ENCODE data around the gene MED16. TPM values are rescaled to one million over a fixed set of nuclear protein-coding genes. Genes with fewer than 3 reads are reported as not detected.

MED16 gene
- total and polyA plus RNA-seq, 7 experiments from 2014 or later = 47.5 to 142 (median 67.6) TPM

- H3K27ac Mint-ChIP-seq = peak overlapping the region in 3 of 9 donors; percentile 75 to 86 (median 82)
- H3K36me3 Mint-ChIP-seq = peaks cover 0 to 5% (median 0%) of the 10 kb centered on the region in 5 donors
- intact Hi-C loops (cut with micrococcal nuclease) = no loop called here
- H3K9me3 Mint-ChIP-seq = peaks cover 0 to 8% (median 0%) of the 10 kb centered on the region in 11 donors
- H3K27me3 Mint-ChIP-seq = peaks cover 0 to 4% (median 0%) of the 10 kb centered on the region in 5 donors
- Histone ChIP-seq H3K9me3 (ENCODE audit: control insufficient read depth in 2 of 3, low read length in 3 of 3) (no peaks in the 10 kb centered on the region), H3K4me3 (ENCODE audit: low read length) (no peak overlapping the region), H3K27me3 (ENCODE audit: control insufficient read depth in 2 of 2, insufficient read depth in 2 of 2, low read length in 2 of 2) (no peaks in the 10 kb centered on the region), H3K36me3 (ENCODE audit: control insufficient read depth in 2 of 3, insufficient read depth in 3 of 3, low read length in 3 of 3) (peaks cover 0 to 53% (median 5%) of the 10 kb centered on the region in 3 experiments), H3K4me1 (ENCODE audit: control insufficient read depth in 2 of 2, insufficient read depth in 2 of 2, low read length in 2 of 2) (peaks cover 3 to 5% of the 10 kb centered on the region in 2 donors), H3K27ac (ENCODE audit: low read depth, low read length) (no peak overlapping the region)
- ATAC-seq = no peak
- no peak for DNase-seq
- CTCF ChIA-PET = interaction anchor here (1.5 kb wide), 1 partner anchor 26 kb away, joined by 3 read pairs; no protein-coding TSS in a partner anchor
- H3K4me1 Mint-ChIP-seq = peaks cover 4 to 37% (median 25%) of the 10 kb centered on the region in 7 donors
- peak overlapping the region in 3 of 10 donors; percentile 25 to 96 (median 74) for H3K4me3 Mint-ChIP-seq
- POLR2A ChIA-PET = interaction anchor here (0.9 kb wide), 1 partner anchor 18 kb away, joined by 3 read pairs; no protein-coding TSS in a partner anchor
These were observed 3.2 kb downstream of the MED16 start for GRCh38 chr19:889662-890295.

- peaks cover 0 to 8% (median 0%) of the 10 kb centered on the region in 11 donors for H3K9me3 Mint-ChIP-seq
- peaks cover 0 to 5% (median 0%) of the 10 kb centered on the region in 5 donors for H3K36me3 Mint-ChIP-seq
- peaks cover 4 to 34% (median 22%) of the 10 kb centered on the region in 7 donors for H3K4me1 Mint-ChIP-seq
- peaks cover 0 to 63% (median 5%) of the 10 kb centered on the region in 3 experiments for H3K36me3 ChIP-seq (ENCODE audit: control insufficient read depth in 2 of 3, insufficient read depth in 3 of 3, low read length in 3 of 3)
- H3K9me3 ChIP-seq (ENCODE audit: control insufficient read depth in 2 of 3, low read length in 3 of 3) = no peaks in the 10 kb centered on the region
- H3K27ac ChIP-seq (ENCODE audit: low read depth, low read length) = peak overlapping the region; percentile 12
- peak in 1 of 9 donors; percentile 40 for DNase-seq
- H3K27me3 ChIP-seq (ENCODE audit: control insufficient read depth in 2 of 2, insufficient read depth in 2 of 2, low read length in 2 of 2) = no peaks in the 10 kb centered on the region
- peaks cover 0 to 4% (median 0%) of the 10 kb centered on the region in 5 donors for H3K27me3 Mint-ChIP-seq
- H3K4me3 Mint-ChIP-seq = peak overlapping the region in 6 of 10 donors; percentile 19 to 70 (median 44)
- no peak overlapping the region for H3K4me3 ChIP-seq (ENCODE audit: low read length)
- peak overlapping the region in 5 of 9 donors; percentile 43 to 85 (median 70) for H3K27ac Mint-ChIP-seq
- H3K4me1 ChIP-seq (ENCODE audit: control insufficient read depth in 2 of 2, insufficient read depth in 2 of 2, low read length in 2 of 2) = peaks cover 3 to 5% of the 10 kb centered on the region in 2 donors
- intact Hi-C loops (cut with micrococcal nuclease) = no loop called here
- ChIA-PET POLR2A (no interaction called here), CTCF (interaction anchor here (0.5 kb wide), 1 partner anchor 702 kb away, joined by 3 read pairs; no protein-coding TSS in a partner anchor)
- ATAC-seq = peak; percentile 39
These were observed 4.2 kb downstream of the MED16 start for GRCh38 chr19:888581-889385.

GRCh38 chr19:887599-887998, 5.4 kb downstream of the MED16 start:
- H3K36me3 ChIP-seq (ENCODE audit: control insufficient read depth in 2 of 3, insufficient read depth in 3 of 3, low read length in 3 of 3) = peaks cover 0 to 75% (median 5%) of the 10 kb centered on the region in 3 experiments
- POLR2A ChIA-PET = interaction anchor here (1.5 kb wide), 1 partner anchor 24 kb away, joined by 6 read pairs; no protein-coding TSS in a partner anchor

GRCh38 chr19:887072-887471, 5.9 kb downstream of the MED16 start:
- ChIA-PET POLR2A (interaction anchor here (0.7 to 1.5 kb wide), 2 partner anchors 23 to 1590 kb away, joined by 4 to 6 read pairs; no protein-coding TSS in a partner anchor), CTCF (no interaction called here)
- intact Hi-C loops (cut with micrococcal nuclease) = no loop called here
- DNase-seq (no peak), ATAC-seq (no peak)
- Mint-ChIP-seq H3K27ac (peak overlapping the region in 1 of 9 donors; percentile 75), H3K4me3 (no peak overlapping the region), H3K36me3 (peaks cover 0 to 5% (median 0%) of the 10 kb centered on the region in 5 donors), H3K9me3 (no peaks in the 10 kb centered on the region), H3K4me1 (peaks cover 3 to 23% (median 15%) of the 10 kb centered on the region in 7 donors), H3K27me3 (no peaks in the 10 kb centered on the region)
- no peaks in the 10 kb centered on the region for H3K27me3 ChIP-seq (ENCODE audit: control insufficient read depth in 2 of 2, insufficient read depth in 2 of 2, low read length in 2 of 2)
- H3K27ac ChIP-seq (ENCODE audit: low read depth, low read length) = no peak overlapping the region
- H3K4me3 ChIP-seq (ENCODE audit: low read length) = no peak overlapping the region
- H3K36me3 ChIP-seq (ENCODE audit: control insufficient read depth in 2 of 3, insufficient read depth in 3 of 3, low read length in 3 of 3) = peaks cover 0 to 81% (median 5%) of the 10 kb centered on the region in 3 experiments
- peaks cover under 1 to 2% of the 10 kb centered on the region in 2 donors for H3K4me1 ChIP-seq (ENCODE audit: control insufficient read depth in 2 of 2, insufficient read depth in 2 of 2, low read length in 2 of 2)
- H3K9me3 ChIP-seq (ENCODE audit: control insufficient read depth in 2 of 3, low read length in 3 of 3) = no peaks in the 10 kb centered on the region

More at GRCh38 chr19:887599-887998, 5.4 kb downstream of the MED16 start:
- CTCF ChIA-PET = interaction anchor here (0.6 kb wide), 1 partner anchor 59 kb away, joined by 4 read pairs; no protein-coding TSS in a partner anchor
- Histone ChIP-seq H3K27ac (ENCODE audit: low read depth, low read length) (no peak overlapping the region), H3K27me3 (ENCODE audit: control insufficient read depth in 2 of 2, insufficient read depth in 2 of 2, low read length in 2 of 2) (no peaks in the 10 kb centered on the region), H3K4me1 (ENCODE audit: control insufficient read depth in 2 of 2, insufficient read depth in 2 of 2, low read length in 2 of 2) (peaks cover 3 to 5% of the 10 kb centered on the region in 2 donors), H3K9me3 (ENCODE audit: control insufficient read depth in 2 of 3, low read length in 3 of 3) (no peaks in the 10 kb centered on the region), H3K4me3 (ENCODE audit: low read length) (no peak overlapping the region)
- no peak for DNase-seq
- Mint-ChIP-seq H3K36me3 (peaks cover 0 to 5% (median 0%) of the 10 kb centered on the region in 5 donors), H3K4me1 (peaks cover 3 to 25% (median 15%) of the 10 kb centered on the region in 7 donors), H3K27me3 (no peaks in the 10 kb centered on the region), H3K9me3 (no peaks in the 10 kb centered on the region), H3K27ac (peak overlapping the region in 3 of 9 donors; percentile 49 to 75 (median 53)), H3K4me3 (no peak overlapping the region)
- intact Hi-C loops (cut with micrococcal nuclease) = no loop called here
- ATAC-seq = no peak

GRCh38 chr19:885536-886224, 7.3 kb downstream of the MED16 start:
- H3K27me3 Mint-ChIP-seq = no peaks in the 10 kb centered on the region
- Histone ChIP-seq H3K27ac (ENCODE audit: low read depth, low read length) (no peak overlapping the region), H3K27me3 (ENCODE audit: control insufficient read depth in 2 of 2, insufficient read depth in 2 of 2, low read length in 2 of 2) (no peaks in the 10 kb centered on the region), H3K4me1 (ENCODE audit: control insufficient read depth in 2 of 2, insufficient read depth in 2 of 2, low read length in 2 of 2) (no peaks in the 10 kb centered on the region), H3K9me3 (ENCODE audit: control insufficient read depth in 2 of 3, low read length in 3 of 3) (no peaks in the 10 kb centered on the region), H3K36me3 (ENCODE audit: control insufficient read depth in 2 of 3, insufficient read depth in 3 of 3, low read length in 3 of 3) (peaks cover 0 to 94% (median 5%) of the 10 kb centered on the region in 3 experiments), H3K4me3 (ENCODE audit: low read length) (no peak overlapping the region)
- DNase-seq (no peak), ATAC-seq (no peak)
- POLR2A ChIA-PET = interaction anchor here (1.5 kb wide), 1 partner anchor 22 kb away, joined by 6 read pairs; no protein-coding TSS in a partner anchor
- CTCF ChIA-PET = no interaction called here
- H3K4me3 Mint-ChIP-seq = no peak overlapping the region
- H3K9me3 Mint-ChIP-seq = peaks cover 0 to 1% (median 0%) of the 10 kb centered on the region in 11 donors
- H3K4me1 Mint-ChIP-seq = peaks cover 0 to 16% (median 9%) of the 10 kb centered on the region in 7 donors
- peaks cover 0 to 12% (median 4%) of the 10 kb centered on the region in 5 donors for H3K36me3 Mint-ChIP-seq
- intact Hi-C loops (cut with micrococcal nuclease) = no loop called here
- no peak overlapping the region for H3K27ac Mint-ChIP-seq

Measured in naive thymus-derived CD4-positive, alpha-beta T cell (primary cell).